ENCODE measurements around the gene RAD51B.

Gene RAD51B

DNA sequence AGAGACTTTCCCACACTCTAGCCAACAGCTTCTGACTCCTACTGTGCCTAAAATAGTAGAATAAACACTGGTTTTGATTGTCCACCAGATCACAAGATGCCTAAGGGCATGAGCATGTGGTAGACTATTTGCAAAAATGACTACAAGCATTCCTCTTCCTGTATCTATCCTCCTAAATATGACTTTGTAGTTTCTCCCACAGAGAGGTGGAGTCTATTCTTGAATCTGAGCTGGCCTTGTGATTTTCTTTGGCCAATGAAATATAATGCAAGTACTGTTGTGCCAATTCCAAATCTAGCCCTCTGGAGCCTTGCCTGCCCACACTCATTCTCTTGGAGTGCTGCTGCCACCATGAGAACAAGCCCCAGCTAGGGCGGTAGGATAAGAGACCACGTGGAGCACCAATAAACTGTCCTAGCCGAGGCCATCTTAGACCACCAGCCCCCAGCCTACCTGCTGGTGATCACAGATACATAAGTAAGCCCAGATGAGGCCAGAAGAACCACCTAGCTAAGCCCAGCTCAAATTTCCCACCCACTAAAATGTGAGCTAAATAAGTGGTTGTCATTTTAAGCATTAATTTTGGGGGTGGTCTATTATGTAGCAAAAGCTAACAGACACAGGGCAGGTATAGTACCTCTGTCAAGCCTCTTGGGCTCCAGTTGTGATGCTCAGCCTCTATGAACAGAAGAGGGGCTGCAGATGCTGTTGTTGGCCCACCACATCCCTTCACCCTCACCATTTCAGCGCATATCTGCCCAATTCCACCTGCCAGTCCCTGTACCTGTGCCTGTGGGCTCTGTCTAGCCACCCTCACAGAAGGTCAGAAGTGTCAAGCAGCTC is 955.4 kb downstream of the RAD51B start:
- Histone ChIP-seq H3K27me3 (no peaks in the 10 kb centered on the region), H3K9me3 (no peaks in the 10 kb centered on the region), H3K4me3 (ENCODE audit: low read depth, low read length) (no peak overlapping the region), H3K4me1 (no peaks in the 10 kb centered on the region), H3K36me3 (no peaks in the 10 kb centered on the region)
- no peak for TF ChIP-seq CTCF (IDR thresholded peaks at IDR 0.05; ENCODE audit: low read depth, low read length)
- no peak for DNase-seq

- Histone ChIP-seq H3K27me3 (no peaks in the 10 kb centered on the region), H3K4me3 (ENCODE audit: low read depth, low read length) (no peak overlapping the region), H3K9me3 (no peaks in the 10 kb centered on the region), H3K4me1 (no peaks in the 10 kb centered on the region), H3K36me3 (no peaks in the 10 kb centered on the region)
- DNase-seq, result no peak
- no peak for TF ChIP-seq CTCF (IDR thresholded peaks at IDR 0.05; ENCODE audit: low read depth, low read length)
Observed at GRCh38 chr14:68775614-68776126, 956.1 kb downstream of the RAD51B start.

- Histone ChIP-seq H3K27me3 (no peaks in the 10 kb centered on the region), H3K4me1 (no peaks in the 10 kb centered on the region), H3K4me3 (ENCODE audit: low read depth, low read length) (no peak overlapping the region), H3K9me3 (no peaks in the 10 kb centered on the region), H3K36me3 (no peaks in the 10 kb centered on the region)
- no peak for DNase-seq
- no peak for TF ChIP-seq CTCF (IDR thresholded peaks at IDR 0.05; ENCODE audit: low read depth, low read length)
Observed at GRCh38 chr14:68777644-68778043, 958.1 kb downstream of the RAD51B start.

Measured in BE2C (cell line).